Panc1 (cell line): ENCODE measurements around the gene TGM6.

ENCODE experiments used
- CTCF ChIP-seq: fragments of 450-650 bp; IDR thresholded peaks from 2 replicates; pipeline ENCODE4 v1.5.1; 2017; ENCODE audit warnings: mild to moderate bottlenecking
- REST ChIP-seq, 2 experiments: IDR thresholded peaks; 2 replicates each; pipeline ENCODE4 v1.6.1; 2011 to 2012; ENCODE audit warnings: low read depth in 2 of 2, control low read depth in 1 of 2, low read length in 1 of 2, mild to moderate bottlenecking in 1 of 2, moderate library complexity in 1 of 2; ENCODE audit not compliant: insufficient read depth in 1 of 2
- SIN3A ChIP-seq: IDR thresholded peaks from 2 replicates; pipeline ENCODE4 v1.6.1; 2012; ENCODE audit warnings: low read depth, mild to moderate bottlenecking, low read length, moderate library complexity, borderline replicate concordance; ENCODE audit not compliant: insufficient read depth

- no peak for TF ChIP-seq CTCF
- no peak for TF ChIP-seq REST (IDR thresholded peaks at IDR 0.05; ENCODE audit: insufficient read depth in 1 of 2, low read depth in 2 of 2, low read length in 1 of 2)
- no peak for TF ChIP-seq SIN3A
Observed at GRCh38 chr20:2340823-2341222, 39.9 kb upstream of the TGM6 start.
